ENCODE data around the gene PYDC1. TPM values are rescaled to one million over a fixed set of nuclear protein-coding genes. Genes with fewer than 3 reads are reported as not detected.

PYDC1 gene
- total and polyA plus RNA-seq, 2 of the 13 experiments (the other 11 are each of a cell fraction or from before 2014, with no cell fraction given) = not detected

- CTCF ChIA-PET (ENCODE audit: low intra/inter-chr PET ratio, low total read pairs) = no interaction called here
Observed at GRCh38 chr16:31193874-31194273, 23.1 kb downstream of the PYDC1 start.

GRCh38 chr16:31192856-31193642 lies 23.9 kb downstream of the PYDC1 start:
- ChIA-PET CTCF (ENCODE audit: low intra/inter-chr PET ratio, low total read pairs) (no interaction called here), POLR2A (interaction anchor here (1.2 to 2.6 kb wide), 6 partner anchors 8 to 15 kb away, joined by 3 to 13 read pairs (median 6); partner anchors contain the start of gene FUS)
- in situ Hi-C loops (cut with HindIII; ENCODE audit: extremely low pct_ligation_motif_present, low pct_unique_long_range_greater_than_20kb) (no loop called here), intact Hi-C loops (cut with micrococcal nuclease; ENCODE audit: unreplicated experiment) (no loop called here)
- Histone ChIP-seq H3K36me3 (replicated peaks in 1 of 2; ENCODE audit: control insufficient read depth in 1 of 2, insufficient read depth in 2 of 2, low read length in 2 of 2) (peaks cover 43 to 77% of the 10 kb centered on the region in 2 experiments), H3K9ac (ENCODE audit: insufficient read depth, low read depth, low read length) (no peak overlapping the region), H3K79me2 (ENCODE audit: insufficient read depth, low read length) (no peaks in the 10 kb centered on the region), H3K27ac (ENCODE audit: extremely low read length, insufficient read depth, low read length) (no peak overlapping the region), H3K9me3 (ENCODE audit: low read length) (no peaks in the 10 kb centered on the region), H4K20me1 (ENCODE audit: insufficient read depth, low read length) (peaks cover 42% of the 10 kb centered on the region), H3K4me3 (replicated peaks in 1 of 3; ENCODE audit: insufficient read depth in 1 of 3, low read depth in 2 of 3, low read length in 3 of 3) (no peak overlapping the region), H3K4me1 (ENCODE audit: insufficient read depth, low read length) (0 out of 2 replicates have a peak, but pooled peaks cover 5% of the 10 kb centered on the region), H2AFZ (ENCODE audit: low read length) (no peak overlapping the region), H3K4me2 (ENCODE audit: low read depth, low read length) (no peak overlapping the region), H3K27me3 (ENCODE audit: control insufficient read depth in 1 of 2, insufficient read depth in 2 of 2, low read length in 2 of 2) (no peaks in the 10 kb centered on the region)
- BruUV-seq (replicated peaks) = no TSS peak
- no peak for DNase-seq (ENCODE audit: low spot score)
- ATAC-seq = no peak
- no peak for FAIRE-seq
- WGBS (ENCODE audit: low lambda C conversion rate) = 97% methylated on average over 16 of the region's 16 CpGs
- TF ChIP-seq, protein P1, sequence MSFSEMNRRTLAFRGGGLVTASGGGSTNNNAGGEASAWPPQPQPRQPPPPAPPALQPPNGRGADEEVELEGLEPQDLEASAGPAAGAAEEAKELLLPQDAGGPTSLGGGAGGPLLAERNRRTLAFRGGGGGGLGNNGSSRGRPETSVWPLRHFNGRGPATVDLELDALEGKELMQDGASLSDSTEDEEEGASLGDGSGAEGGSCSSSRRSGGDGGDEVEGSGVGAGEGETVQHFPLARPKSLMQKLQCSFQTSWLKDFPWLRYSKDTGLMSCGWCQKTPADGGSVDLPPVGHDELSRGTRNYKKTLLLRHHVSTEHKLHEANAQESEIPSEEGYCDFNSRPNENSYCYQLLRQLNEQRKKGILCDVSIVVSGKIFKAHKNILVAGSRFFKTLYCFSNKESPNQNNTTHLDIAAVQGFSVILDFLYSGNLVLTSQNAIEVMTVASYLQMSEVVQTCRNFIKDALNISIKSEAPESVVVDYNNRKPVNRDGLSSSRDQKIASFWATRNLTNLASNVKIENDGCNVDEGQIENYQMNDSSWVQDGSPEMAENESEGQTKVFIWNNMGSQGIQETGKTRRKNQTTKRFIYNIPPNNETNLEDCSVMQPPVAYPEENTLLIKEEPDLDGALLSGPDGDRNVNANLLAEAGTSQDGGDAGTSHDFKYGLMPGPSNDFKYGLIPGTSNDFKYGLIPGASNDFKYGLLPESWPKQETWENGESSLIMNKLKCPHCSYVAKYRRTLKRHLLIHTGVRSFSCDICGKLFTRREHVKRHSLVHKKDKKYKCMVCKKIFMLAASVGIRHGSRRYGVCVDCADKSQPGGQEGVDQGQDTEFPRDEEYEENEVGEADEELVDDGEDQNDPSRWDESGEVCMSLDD (CRISPR knock-in tag; IDR thresholded peaks at IDR 0.05; ENCODE audit: borderline replicate concordance) = no peak
- TF ChIP-seq ZNF430 (CRISPR knock-in tag; IDR thresholded peaks at IDR 0.05) = no peak
- TF ChIP-seq DPF2 (CRISPR knock-in tag; IDR thresholded peaks at IDR 0.05; ENCODE audit: borderline replicate concordance, low read depth) = no peak
- no peak for TF ChIP-seq ZBTB38 (CRISPR knock-in tag; IDR thresholded peaks at IDR 0.05)
- TF ChIP-seq CCDC6 (CRISPR knock-in tag; IDR thresholded peaks at IDR 0.05) = no peak
- no peak for TF ChIP-seq ZNF484 (CRISPR knock-in tag; IDR thresholded peaks at IDR 0.05; ENCODE audit: borderline replicate concordance, low read depth)
- TF ChIP-seq ZNF766 (CRISPR knock-in tag; IDR thresholded peaks at IDR 0.05; ENCODE audit: borderline replicate concordance) = no peak
- no peak for TF ChIP-seq ZSCAN9 (CRISPR knock-in tag; IDR thresholded peaks at IDR 0.05; ENCODE audit: borderline replicate concordance)
- TF ChIP-seq, protein P2, sequence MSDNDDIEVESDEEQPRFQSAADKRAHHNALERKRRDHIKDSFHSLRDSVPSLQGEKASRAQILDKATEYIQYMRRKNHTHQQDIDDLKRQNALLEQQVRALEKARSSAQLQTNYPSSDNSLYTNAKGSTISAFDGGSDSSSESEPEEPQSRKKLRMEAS (IDR thresholded peaks at IDR 0.05) = no peak
- TF ChIP-seq MED1 (CRISPR knock-in tag; IDR thresholded peaks at IDR 0.05) = no peak
- no peak for TF ChIP-seq ZNF503 (CRISPR knock-in tag; IDR thresholded peaks at IDR 0.05)

More at GRCh38 chr16:31193874-31194273, 23.1 kb downstream of the PYDC1 start:
- no peak overlapping the region for H3K27ac ChIP-seq (ENCODE audit: extremely low read length, insufficient read depth, low read length)
- no peak overlapping the region for H3K9ac ChIP-seq (ENCODE audit: insufficient read depth, low read depth, low read length)
- no peak; the same call in 2 of the 3 replicates for ATAC-seq
- no peak overlapping the region for H2AFZ ChIP-seq (ENCODE audit: low read length)
- no peak overlapping the region for H3K4me3 ChIP-seq (replicated peaks in 1 of 3; ENCODE audit: insufficient read depth in 1 of 3, low read depth in 2 of 3, low read length in 3 of 3)
- DNase-seq (ENCODE audit: low spot score) = no peak
- POLR2A ChIA-PET = interaction anchor here (1.2 to 2.0 kb wide), 3 partner anchors 8 to 14 kb away, joined by 4 to 9 read pairs (median 5); partner anchors contain the start of gene FUS
- H3K27me3 ChIP-seq (ENCODE audit: control insufficient read depth in 1 of 2, insufficient read depth in 2 of 2, low read length in 2 of 2) = no peaks in the 10 kb centered on the region
- peaks cover 37% of the 10 kb centered on the region for H4K20me1 ChIP-seq (ENCODE audit: insufficient read depth, low read length)
- 0 out of 2 replicates have a peak, but pooled peaks cover 2% of the 10 kb centered on the region for H3K4me1 ChIP-seq (ENCODE audit: insufficient read depth, low read length)
- intact Hi-C loops (cut with micrococcal nuclease; ENCODE audit: unreplicated experiment) = no loop called here
- in situ Hi-C loops (cut with HindIII; ENCODE audit: extremely low pct_ligation_motif_present, low pct_unique_long_range_greater_than_20kb) = no loop called here
- peaks cover 38 to 69% of the 10 kb centered on the region in 2 experiments for H3K36me3 ChIP-seq (replicated peaks in 1 of 2; ENCODE audit: control insufficient read depth in 1 of 2, insufficient read depth in 2 of 2, low read length in 2 of 2)
- no peak for FAIRE-seq
- no peaks in the 10 kb centered on the region for H3K79me2 ChIP-seq (ENCODE audit: insufficient read depth, low read length)
- TF ChIP-seq ZNF230 (CRISPR knock-in tag; IDR thresholded peaks at IDR 0.05) (0 out of 2 replicates have a peak, but pooled peaks have one; percentile 51), RBM22 (optimal IDR thresholded peaks at IDR 0.05; ENCODE audit: low read length) (peak; percentile 62), POLR2G (IDR thresholded peaks at IDR 0.05; ENCODE audit: low read depth, low read length) (peak; percentile 48), MIER3 (CRISPR knock-in tag; IDR thresholded peaks at IDR 0.05; ENCODE audit: borderline replicate concordance) (no peak)
- 90% methylated on average over 2 of the region's 2 CpGs for whole genome bisulfite sequencing (ENCODE audit: low lambda C conversion rate)
- no TSS peak for BruUV-seq (replicated peaks)
- no peaks in the 10 kb centered on the region for H3K9me3 ChIP-seq (ENCODE audit: low read length)
- no peak overlapping the region for H3K4me2 ChIP-seq (ENCODE audit: low read depth, low read length)

Data from HepG2 (cell line).